ENCODE data around the gene ROR2.
"Not testable (repeated sequence)": the region's sequence is repeated elsewhere in the genome, so short reads cannot be mapped to it uniquely, and the experiment has no call there.

Gene ROR2

DNA sequence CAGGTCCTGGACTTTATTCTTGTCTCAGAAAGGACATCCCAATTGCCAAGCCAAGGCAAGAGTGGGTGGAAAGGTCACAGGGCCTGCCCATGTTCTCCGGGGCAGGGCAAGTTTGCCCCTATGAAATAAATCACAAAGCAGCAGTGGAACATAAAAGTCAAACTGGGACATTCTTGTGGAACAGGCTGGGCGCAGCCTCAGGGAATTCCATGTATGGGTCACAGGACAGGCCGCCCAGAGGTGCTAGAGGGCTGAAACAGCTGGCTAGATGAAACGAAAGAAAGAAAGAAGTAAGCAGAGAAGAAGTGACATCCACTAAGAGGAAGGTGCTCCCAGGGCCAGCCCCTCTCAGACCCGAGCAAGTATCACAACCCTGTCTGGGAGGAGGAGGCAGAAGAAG is 307.3 kb downstream of the ROR2 start:
- Histone ChIP-seq H3K27me3 (ENCODE audit: control insufficient read depth, insufficient read depth, low read length) (no peaks in the 10 kb centered on the region), H3K9ac (ENCODE audit: low read length) (no peak overlapping the region)

DNA sequence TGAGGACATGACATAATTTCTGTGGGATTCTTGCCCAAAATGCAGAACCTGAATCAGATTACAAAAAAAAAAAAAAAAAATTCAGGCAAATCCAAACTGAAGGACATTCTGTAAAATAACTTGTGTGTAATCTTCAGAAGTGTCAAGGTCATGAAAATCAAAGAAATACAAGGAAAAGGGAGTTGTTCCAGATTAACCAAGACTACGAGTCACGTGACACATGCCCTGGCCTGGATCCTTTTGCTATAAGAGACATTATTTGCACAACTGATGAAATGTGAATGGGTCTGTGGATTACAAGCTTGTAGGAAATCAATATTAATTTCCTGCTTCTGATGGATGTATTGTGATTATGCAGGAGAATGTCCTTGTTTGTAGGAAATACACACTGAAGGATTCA is 309.6 kb downstream of the ROR2 start:
- Histone ChIP-seq H3K27me3 (ENCODE audit: control insufficient read depth, insufficient read depth, low read length) (no peaks in the 10 kb centered on the region), H3K4me1 (ENCODE audit: control insufficient read depth, low read depth, low read length) (no peaks in the 10 kb centered on the region), H3K27ac (ENCODE audit: low read length) (no peak overlapping the region), H3K4me3 (ENCODE audit: low read length) (no peak overlapping the region), H3K36me3 (ENCODE audit: control insufficient read depth, low read depth, low read length) (no peaks in the 10 kb centered on the region), H3K9ac (ENCODE audit: low read length) (no peak overlapping the region), H3K9me3 (ENCODE audit: control insufficient read depth, low read depth, low read length) (no peaks in the 10 kb centered on the region)

More for the DNA sequence above, 307.3 kb downstream of the ROR2 start:
- Histone ChIP-seq H3K4me1 (ENCODE audit: control insufficient read depth, low read depth, low read length) (no peaks in the 10 kb centered on the region), H3K36me3 (ENCODE audit: control insufficient read depth, low read depth, low read length) (no peaks in the 10 kb centered on the region), H3K27ac (ENCODE audit: low read length) (no peak overlapping the region), H3K4me3 (ENCODE audit: low read length) (no peak overlapping the region), H3K9me3 (ENCODE audit: control insufficient read depth, low read depth, low read length) (no peaks in the 10 kb centered on the region)

DNA sequence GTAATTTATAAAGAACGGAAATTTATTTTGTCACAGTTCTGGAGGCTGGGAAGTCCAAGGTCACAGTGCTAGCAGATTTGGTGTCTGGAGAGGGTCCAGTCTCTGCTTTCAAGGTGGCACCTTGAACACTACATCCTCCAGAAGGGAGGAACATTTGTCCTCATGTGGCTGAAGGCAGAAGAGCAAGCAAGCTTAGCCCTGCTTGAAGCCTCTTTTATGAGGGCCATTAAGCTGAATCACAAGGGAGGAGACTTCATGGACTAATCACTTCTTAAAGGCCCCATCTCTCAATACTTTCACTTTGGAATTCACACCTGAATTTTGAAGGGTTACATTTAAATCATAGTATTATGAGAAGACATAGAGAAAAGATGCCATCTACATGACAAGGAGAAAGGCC is 311.0 kb downstream of the ROR2 start:
- no peak overlapping the region for H3K4me3 ChIP-seq (ENCODE audit: low read length)
- no peaks in the 10 kb centered on the region for H3K36me3 ChIP-seq (ENCODE audit: control insufficient read depth, low read depth, low read length)

GRCh38 chr9:91634832-91635231 is 315.2 kb downstream of the ROR2 start:
- not testable (repeated sequence) for H3K4me3 ChIP-seq (ENCODE audit: low read length); H3K27me3 ChIP-seq (ENCODE audit: control insufficient read depth, insufficient read depth, low read length); H3K4me1 ChIP-seq (ENCODE audit: control insufficient read depth, low read depth, low read length); H3K27ac ChIP-seq (ENCODE audit: low read length); H3K36me3 ChIP-seq (ENCODE audit: control insufficient read depth, low read depth, low read length); H3K9me3 ChIP-seq (ENCODE audit: control insufficient read depth, low read depth, low read length); H3K9ac ChIP-seq (ENCODE audit: low read length)

More for the DNA sequence above, 311.0 kb downstream of the ROR2 start:
- H3K27ac ChIP-seq (ENCODE audit: low read length): no peak overlapping the region
- H3K4me1 ChIP-seq (ENCODE audit: control insufficient read depth, low read depth, low read length): no peaks in the 10 kb centered on the region
- H3K27me3 ChIP-seq (ENCODE audit: control insufficient read depth, insufficient read depth, low read length): no peaks in the 10 kb centered on the region
- no peak overlapping the region for H3K9ac ChIP-seq (ENCODE audit: low read length)
- no peaks in the 10 kb centered on the region for H3K9me3 ChIP-seq (ENCODE audit: control insufficient read depth, low read depth, low read length)

- H3K9me3 ChIP-seq (ENCODE audit: control insufficient read depth, low read depth, low read length): no peaks in the 10 kb centered on the region
- H3K9ac ChIP-seq (ENCODE audit: low read length): no peak overlapping the region
- H3K27me3 ChIP-seq (ENCODE audit: control insufficient read depth, insufficient read depth, low read length): no peaks in the 10 kb centered on the region
- H3K36me3 ChIP-seq (ENCODE audit: control insufficient read depth, low read depth, low read length): no peaks in the 10 kb centered on the region
- H3K27ac ChIP-seq (ENCODE audit: low read length): no peak overlapping the region
- no peak overlapping the region for H3K4me3 ChIP-seq (ENCODE audit: low read length)
- H3K4me1 ChIP-seq (ENCODE audit: control insufficient read depth, low read depth, low read length): no peaks in the 10 kb centered on the region
These were observed 320.3 kb downstream of the ROR2 start for GRCh38 chr9:91629718-91630117.

- H3K4me1 ChIP-seq (ENCODE audit: control insufficient read depth, low read depth, low read length): no peaks in the 10 kb centered on the region
These were observed 321.1 kb downstream of the ROR2 start for GRCh38 chr9:91628892-91629291.

DNA sequence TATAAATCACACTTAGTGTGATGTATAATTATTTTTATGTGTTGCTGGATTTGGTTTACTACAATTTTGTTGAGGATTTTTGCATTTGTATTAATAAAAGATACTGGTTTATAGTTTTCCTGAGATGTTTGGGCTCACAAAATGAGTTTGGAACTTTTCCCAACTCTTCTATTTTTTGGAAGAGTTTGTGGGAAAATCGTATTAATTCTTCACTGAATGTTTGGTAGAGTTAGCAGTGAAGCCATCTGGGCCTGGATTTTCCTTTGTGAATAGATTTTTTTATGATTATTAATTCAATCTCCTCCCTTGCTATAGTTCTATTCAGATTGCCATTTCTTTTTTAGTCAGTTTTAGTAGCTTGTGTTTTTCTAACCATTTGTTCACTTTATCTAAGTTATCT is 324.7 kb downstream of the ROR2 start:
- Histone ChIP-seq H3K36me3 (ENCODE audit: control insufficient read depth, low read depth, low read length) (no peaks in the 10 kb centered on the region), H3K4me1 (ENCODE audit: control insufficient read depth, low read depth, low read length) (no peaks in the 10 kb centered on the region), H3K27me3 (ENCODE audit: control insufficient read depth, insufficient read depth, low read length) (no peaks in the 10 kb centered on the region), H3K9me3 (ENCODE audit: control insufficient read depth, low read depth, low read length) (no peaks in the 10 kb centered on the region), H3K4me3 (ENCODE audit: low read length) (no peak overlapping the region), H3K27ac (ENCODE audit: low read length) (no peak overlapping the region), H3K9ac (ENCODE audit: low read length) (no peak overlapping the region)

More at GRCh38 chr9:91628892-91629291, 321.1 kb downstream of the ROR2 start:
- Histone ChIP-seq H3K27me3 (ENCODE audit: control insufficient read depth, insufficient read depth, low read length) (no peaks in the 10 kb centered on the region), H3K27ac (ENCODE audit: low read length) (no peak overlapping the region), H3K9ac (ENCODE audit: low read length) (no peak overlapping the region), H3K36me3 (ENCODE audit: control insufficient read depth, low read depth, low read length) (no peaks in the 10 kb centered on the region), H3K4me3 (ENCODE audit: low read length) (no peak overlapping the region), H3K9me3 (ENCODE audit: control insufficient read depth, low read depth, low read length) (no peaks in the 10 kb centered on the region)

- Histone ChIP-seq H3K27ac (ENCODE audit: low read length) (no peak overlapping the region), H3K9me3 (ENCODE audit: control insufficient read depth, low read depth, low read length) (no peaks in the 10 kb centered on the region), H3K4me3 (ENCODE audit: low read length) (no peak overlapping the region), H3K27me3 (ENCODE audit: control insufficient read depth, insufficient read depth, low read length) (no peaks in the 10 kb centered on the region), H3K9ac (ENCODE audit: low read length) (no peak overlapping the region), H3K36me3 (ENCODE audit: control insufficient read depth, low read depth, low read length) (no peaks in the 10 kb centered on the region), H3K4me1 (ENCODE audit: control insufficient read depth, low read depth, low read length) (no peaks in the 10 kb centered on the region)
These were observed 327.0 kb downstream of the ROR2 start for GRCh38 chr9:91623004-91623403.

DNA sequence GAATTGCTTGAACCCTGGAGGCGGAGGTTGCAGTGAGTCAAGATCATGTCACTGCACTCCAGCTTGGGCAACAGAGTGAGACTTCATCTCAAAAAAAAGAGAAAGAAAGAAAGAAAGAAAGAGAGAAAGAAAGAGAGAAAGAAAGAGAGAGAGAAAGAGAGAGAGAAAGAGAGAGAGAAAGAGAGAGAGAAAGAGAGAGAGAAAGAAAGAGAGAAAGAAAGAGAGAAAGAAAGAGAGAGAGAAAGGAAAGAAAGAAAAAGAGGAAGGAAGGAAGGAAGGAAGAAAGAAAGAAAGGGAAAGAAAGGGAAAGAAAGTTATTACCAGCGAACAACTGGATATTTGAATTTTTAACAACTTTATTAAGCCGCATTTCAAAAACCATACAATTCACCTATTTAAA is 327.9 kb downstream of the ROR2 start:
- not testable (repeated sequence) for H3K27ac ChIP-seq (ENCODE audit: low read length); H3K4me3 ChIP-seq (ENCODE audit: low read length); H3K4me1 ChIP-seq (ENCODE audit: control insufficient read depth, low read depth, low read length); H3K9me3 ChIP-seq (ENCODE audit: control insufficient read depth, low read depth, low read length); H3K27me3 ChIP-seq (ENCODE audit: control insufficient read depth, insufficient read depth, low read length); H3K36me3 ChIP-seq (ENCODE audit: control insufficient read depth, low read depth, low read length); H3K9ac ChIP-seq (ENCODE audit: low read length)

DNA sequence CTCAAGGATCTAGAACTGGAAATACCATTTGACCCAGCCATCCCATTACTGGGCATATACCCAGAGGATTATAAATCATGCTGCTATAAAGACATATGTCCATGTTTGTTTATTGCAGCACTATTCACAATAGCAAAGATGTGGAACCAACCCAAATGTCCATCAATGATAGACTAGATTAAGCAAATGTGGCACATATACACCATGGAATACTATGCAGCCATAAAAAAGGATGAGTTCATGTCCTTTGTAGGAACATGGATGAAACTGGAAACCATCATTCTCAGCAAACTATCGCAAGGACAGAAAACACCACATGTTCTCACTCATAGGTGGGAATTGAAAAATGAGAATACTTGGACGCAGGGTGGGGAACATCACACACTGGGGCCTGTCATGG is 336.0 kb downstream of the ROR2 start:
- H3K9ac ChIP-seq (ENCODE audit: low read length); H3K27ac ChIP-seq (ENCODE audit: low read length): not testable (repeated sequence)

DNA sequence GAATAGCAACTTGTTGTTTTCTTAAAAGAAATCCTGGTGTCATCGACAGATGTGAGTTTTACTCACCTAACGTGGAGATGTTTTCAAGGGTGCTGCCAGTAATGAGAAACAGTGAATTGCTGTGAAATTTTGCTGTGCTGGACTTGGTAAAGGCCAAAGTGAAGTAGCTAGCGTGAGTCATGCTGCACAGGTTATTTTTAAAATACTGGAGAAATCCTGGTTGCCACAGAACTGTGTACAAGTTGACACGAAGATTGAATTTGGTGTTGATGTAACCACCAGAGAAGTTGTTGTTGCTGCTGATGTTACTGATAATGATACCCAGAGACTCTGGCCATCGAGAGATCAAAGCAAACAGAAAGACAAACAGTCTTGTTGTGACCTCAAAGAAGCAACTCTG is 338.4 kb downstream of the ROR2 start:
- Histone ChIP-seq H3K4me1 (ENCODE audit: control insufficient read depth, low read depth, low read length) (no peaks in the 10 kb centered on the region), H3K9ac (ENCODE audit: low read length) (no peak overlapping the region)

More for the DNA sequence above, 336.0 kb downstream of the ROR2 start:
- not testable (repeated sequence) for H3K36me3 ChIP-seq (ENCODE audit: control insufficient read depth, low read depth, low read length); H3K4me1 ChIP-seq (ENCODE audit: control insufficient read depth, low read depth, low read length); H3K4me3 ChIP-seq (ENCODE audit: low read length); H3K27me3 ChIP-seq (ENCODE audit: control insufficient read depth, insufficient read depth, low read length); H3K9me3 ChIP-seq (ENCODE audit: control insufficient read depth, low read depth, low read length)

GRCh38 chr9:91606255-91606995 is 343.6 kb downstream of the ROR2 start:
- Histone ChIP-seq H3K9ac (ENCODE audit: low read length) (no peak overlapping the region), H3K36me3 (ENCODE audit: control insufficient read depth, low read depth, low read length) (no peaks in the 10 kb centered on the region), H3K27ac (ENCODE audit: low read length) (no peak overlapping the region), H3K27me3 (ENCODE audit: control insufficient read depth, insufficient read depth, low read length) (no peaks in the 10 kb centered on the region), H3K4me1 (ENCODE audit: control insufficient read depth, low read depth, low read length) (no peaks in the 10 kb centered on the region), H3K4me3 (ENCODE audit: low read length) (no peak overlapping the region), H3K9me3 (ENCODE audit: control insufficient read depth, low read depth, low read length) (no peaks in the 10 kb centered on the region)

More for the DNA sequence above, 338.4 kb downstream of the ROR2 start:
- Histone ChIP-seq H3K9me3 (ENCODE audit: control insufficient read depth, low read depth, low read length) (no peaks in the 10 kb centered on the region), H3K27me3 (ENCODE audit: control insufficient read depth, insufficient read depth, low read length) (no peaks in the 10 kb centered on the region), H3K27ac (ENCODE audit: low read length) (no peak overlapping the region), H3K4me3 (ENCODE audit: low read length) (no peak overlapping the region), H3K36me3 (ENCODE audit: control insufficient read depth, low read depth, low read length) (no peaks in the 10 kb centered on the region)
